B cell (primary cell): ENCODE data around the gene SSBP3. TPM values are rescaled to one million over a fixed set of nuclear protein-coding genes. Genes with fewer than 3 reads are reported as not detected.

Experiments used
- ATAC-seq: fragments of 200-7000 bp; cut with Tn5 transposase; one replicate; pipeline ENCODE4 v1.10.0; 2021; ENCODE audit warnings: low read depth, mild to moderate bottlenecking, moderate number of reproducible peaks, moderate library complexity
- CTCF ChIA-PET: fragments of 350-600 bp; sonication (Branson Sonifier 250); formaldehyde crosslinking; loops from one replicate; lab custom pipeline; 2021; ENCODE audit warnings: antibody characterized with exemption, inconsistent platforms; lab: Charles Lee
- POLR2A ChIA-PET: fragments of 350-600 bp; sonication (Branson Sonifier 250); formaldehyde crosslinking; loops from one replicate; lab custom pipeline; 2021; ENCODE audit warnings: antibody characterized with exemption; lab: Charles Lee
- DNase-seq: peaks from one replicate; pipeline ENCODE4 v3.0.0; 2013
- H2AFZ ChIP-seq: 2 replicates; pipeline ENCODE4 v1.6.1; 2012; ENCODE audit warnings: mild to moderate bottlenecking, low read depth, low read length; ENCODE audit not compliant: insufficient read depth, poor library complexity, severe bottlenecking
- H3K27ac ChIP-seq, 2 donors: 1 replicate in 1 of 2; 2 replicates in 1 of 2; pipeline ENCODE4 v1.5.1; 2012 to 2013; ENCODE audit warnings: low read length in 2 of 2, mild to moderate bottlenecking in 2 of 2, moderate library complexity in 1 of 2
- H3K27me3 ChIP-seq, 4 experiments: fragments of 200-600 bp in 1 of 4; sonication (generic) in 1 of 4; replicated peaks in 1 of 4; 1 replicate in 2 of 4; 2 replicates in 2 of 4; pipeline versions ENCODE4 v1.6.1 to v1.7.0; 2013 to 2016; ENCODE audit warnings: low read length in 3 of 4, mild to moderate bottlenecking in 2 of 4, mixed read lengths in 1 of 4, moderate library complexity in 1 of 4; ENCODE audit not compliant: insufficient read depth in 4 of 4, control insufficient read depth in 3 of 4; ENCODE audit errors: control extremely low read depth in 1 of 4
- H3K36me3 ChIP-seq, 2 experiments: replicated peaks in 1 of 2; 1 replicate in 1 of 2; 2 replicates in 1 of 2; pipeline versions ENCODE4 v1.6.1 to v1.7.1; 2013; ENCODE audit warnings: low read length in 1 of 2; ENCODE audit not compliant: insufficient read depth in 2 of 2, control insufficient read depth in 1 of 2; ENCODE audit errors: control extremely low read depth in 1 of 2, extremely low read depth in 1 of 2
- H3K4me1 ChIP-seq, 2 donors: fragments of 200-600 bp in 1 of 2; sonication (generic) in 1 of 2; 1 replicate in 1 of 2; 2 replicates in 1 of 2; pipeline versions ENCODE4 v1.5.1 to v1.6.1; 2013 to 2017; ENCODE audit warnings: low read length in 2 of 2; ENCODE audit not compliant: control insufficient read depth in 2 of 2, insufficient read depth in 2 of 2
- H3K4me2 ChIP-seq: replicated peaks from 2 replicates; pipeline ENCODE3; 2012; ENCODE audit warnings: mild to moderate bottlenecking, low read depth, low read length; ENCODE audit not compliant: poor library complexity, severe bottlenecking
- H3K4me3 ChIP-seq, 5 experiments: fragments of 200-600 bp in 1 of 5; sonication (generic) in 1 of 5; 1 replicate in 3 of 5; 2 replicates in 2 of 5; pipeline versions ENCODE4 v1.5.1 to v1.7.0; 2011 to 2016; ENCODE audit warnings: low read length in 4 of 5, mild to moderate bottlenecking in 4 of 5, low read depth in 2 of 5, control low read depth in 1 of 5, moderate library complexity in 1 of 5; ENCODE audit not compliant: insufficient read depth in 1 of 5; ENCODE audit errors: control extremely low read depth in 1 of 5, extremely low read depth in 1 of 5
- H3K79me2 ChIP-seq: fragments of 200-600 bp; sonication (generic); one replicate; pipeline ENCODE4 v1.6.0; 2016; ENCODE audit warnings: low read length; ENCODE audit not compliant: control insufficient read depth, insufficient read depth
- H3K9ac ChIP-seq: fragments of 200-600 bp; sonication (generic); 2 replicates; pipeline ENCODE4 v1.6.1; 2017; ENCODE audit warnings: mild to moderate bottlenecking, low read length, moderate library complexity
- H3K9me3 ChIP-seq, 3 donors: one replicate each; pipeline versions ENCODE4 v1.6.1 to v1.7.1; 2013; ENCODE audit warnings: low read length in 2 of 3; ENCODE audit not compliant: control insufficient read depth in 2 of 3, insufficient read depth in 1 of 3; ENCODE audit errors: control extremely low read depth in 1 of 3
- H4K20me1 ChIP-seq: 2 replicates; pipeline ENCODE4 v1.6.0; 2012; ENCODE audit warnings: mild to moderate bottlenecking, low read length; ENCODE audit not compliant: insufficient read depth, control insufficient read depth, poor library complexity, severe bottlenecking
- H3K27ac Mint-ChIP-seq: one replicate; pipeline ENCODE4 v1.8.0; 2021; ENCODE audit warnings: mixed read lengths
- H3K27me3 Mint-ChIP-seq: one replicate; pipeline ENCODE4 v1.8.0; 2021; ENCODE audit warnings: mixed read lengths
- H3K4me1 Mint-ChIP-seq: one replicate; pipeline ENCODE4 v1.8.0; 2021; ENCODE audit warnings: mixed read lengths
- H3K4me3 Mint-ChIP-seq: one replicate; pipeline ENCODE4 v1.8.0; 2021; ENCODE audit warnings: mixed read lengths
- H3K9me3 Mint-ChIP-seq: one replicate; pipeline ENCODE4 v1.8.0; 2022; ENCODE audit warnings: mixed read lengths; ENCODE audit not compliant: insufficient read depth
- CTCF ChIP-seq: fragments of 200-600 bp; IDR thresholded peaks from one replicate; pipeline ENCODE4 v1.8.0; 2022; ENCODE audit warnings: antibody characterized with exemption, mild to moderate bottlenecking
- EZH2 ChIP-seq: IDR thresholded peaks from 2 replicates; pipeline ENCODE4 v1.6.1; 2012; ENCODE audit warnings: borderline replicate concordance, low read depth, mild to moderate bottlenecking, moderate library complexity, low read length; ENCODE audit not compliant: insufficient read depth, poor library complexity, severe bottlenecking
- WGBS: methylation state at CpG from one replicate; pipeline ENCODE4 v1.1.5; 2013; ENCODE audit warnings: missing lambda C conversion rate; ENCODE audit not compliant: insufficient coverage; 5-methylcytosine and 5-hydroxymethylcytosine counted together
- intact Hi-C: fragments of 100-400 bp; cut with micrococcal nuclease; formaldehyde crosslinking; loops from one replicate; pipeline ENCODE4 v1.10.0; 2022
- polyA plus RNA-seq: library from polyadenylated mRNA; depleted of rRNA; stranded (reverse); fragments of >200 nt; gene quantifications from 2 replicates; pipeline ENCODE4 v1.2.3, GENCODE V29; 2012
- total RNA-seq, 2 donors: library from RNA; stranded (reverse); fragments of 120-200 nt in 1 of 2; gene quantifications; 1 replicate in 1 of 2; 2 replicates in 1 of 2; pipeline versions ENCODE4 v1.2.3 to v1.2.4, GENCODE V29; 2013 to 2022

Gene SSBP3
- total and polyA plus RNA-seq, 2 donors (not counting 1 experiment from before 2014, with no cell fraction given), result 16.9 to 30.7 TPM

GRCh38 chr1:54180701-54181360 is 225.4 kb downstream of the SSBP3 start:
- ChIA-PET CTCF (interaction anchor here (0.6 to 1.4 kb wide), 3 partner anchors 227 to 311 kb away, joined by 3 to 10 read pairs (median 5); no protein-coding TSS in a partner anchor), POLR2A (no interaction called here)
- Histone ChIP-seq H3K27me3 (no peaks in the 10 kb centered on the region), H3K79me2 (no peaks in the 10 kb centered on the region), H3K4me2 (no peak overlapping the region), H3K36me3 (peaks cover 3 to 17% of the 10 kb centered on the region in 2 experiments), H3K9me3 (no peaks in the 10 kb centered on the region), H3K27ac (no peak overlapping the region), H3K4me1 (no peaks in the 10 kb centered on the region), H4K20me1 (no peaks in the 10 kb centered on the region), H3K4me3 (no peak overlapping the region), H3K9ac (no peak overlapping the region), H2AFZ (no peak overlapping the region)
- Mint-ChIP-seq H3K4me1 (no peaks in the 10 kb centered on the region), H3K27ac (no peak overlapping the region), H3K4me3 (no peak overlapping the region), H3K9me3 (no peaks in the 10 kb centered on the region), H3K27me3 (no peaks in the 10 kb centered on the region)
- DNase-seq (no peak), ATAC-seq (no peak)
- intact Hi-C loops, result loop anchor here (5.0 kb wide), 1 partner anchor 306 kb away; no protein-coding TSS in a partner anchor
- 100% methylated on average over 4 of the region's 5 CpGs for WGBS
- TF ChIP-seq EZH2 (no peak), CTCF (no peak)

GRCh38 chr1:54178296-54179070 is 227.7 kb downstream of the SSBP3 start:
- TF ChIP-seq CTCF, result no peak
- TF ChIP-seq EZH2, result no peak
- H3K36me3 ChIP-seq, result peaks cover 3 to 20% of the 10 kb centered on the region in 2 experiments
- H3K27me3 ChIP-seq, result no peaks in the 10 kb centered on the region
- no peaks in the 10 kb centered on the region for H3K4me1 Mint-ChIP-seq
- no peaks in the 10 kb centered on the region for H3K9me3 Mint-ChIP-seq
- H3K9ac ChIP-seq, result no peak overlapping the region
- no peaks in the 10 kb centered on the region for H4K20me1 ChIP-seq
- DNase-seq, result no peak
- no peak overlapping the region for H3K4me2 ChIP-seq
- intact Hi-C loops, result no loop called here
- no peaks in the 10 kb centered on the region for H3K4me1 ChIP-seq
- 87% methylated on average over 9 of the region's 9 CpGs for WGBS
- CTCF ChIA-PET, result no interaction called here
- no peak overlapping the region for H2AFZ ChIP-seq
- no peaks in the 10 kb centered on the region for H3K27me3 Mint-ChIP-seq
- no peak overlapping the region for H3K4me3 ChIP-seq
- H3K27ac Mint-ChIP-seq, result no peak overlapping the region
- H3K27ac ChIP-seq, result no peak overlapping the region
- POLR2A ChIA-PET, result no interaction called here
- H3K79me2 ChIP-seq, result no peaks in the 10 kb centered on the region
- no peaks in the 10 kb centered on the region for H3K9me3 ChIP-seq
- no peak for ATAC-seq
- H3K4me3 Mint-ChIP-seq, result no peak overlapping the region
